NCI-H1105 treated with DMSO at 0.1 percent for 48 hours (cell line): ENCODE results near the gene ATP9B.

Source experiments
- DNase-seq: peaks from one replicate; lab custom pipeline; 2025; lab: John Stamatoyannopoulos, UW

Gene ATP9B

GRCh38 chr18:79329786-79330185, 260.6 kb downstream of the ATP9B start:
- DNase-seq = no peak

GRCh38 chr18:79332646-79333045, 263.5 kb downstream of the ATP9B start:
- DNase-seq = no peak

GRCh38 chr18:79333046-79333445, 263.9 kb downstream of the ATP9B start:
- no peak for DNase-seq

- no peak for DNase-seq
Measured at GRCh38 chr18:79334496-79335233, 265.5 kb downstream of the ATP9B start.

GRCh38 chr18:79335833-79336360, 266.7 kb downstream of the ATP9B start:
- DNase-seq = no peak

- DNase-seq = no peak
Measured at GRCh38 chr18:79336556-79337142, 267.5 kb downstream of the ATP9B start.

GRCh38 chr18:79337184-79337583, 268.0 kb downstream of the ATP9B start:
- no peak for DNase-seq

GRCh38 chr18:79337620-79338019, 268.4 kb downstream of the ATP9B start:
- DNase-seq = no peak

- no peak for DNase-seq
Measured at GRCh38 chr18:79339094-79339908, 270.1 kb downstream of the ATP9B start.

GRCh38 chr18:79343567-79344207, 274.5 kb downstream of the ATP9B start:
- no peak for DNase-seq

GRCh38 chr18:79344208-79344581, 275.0 kb downstream of the ATP9B start:
- DNase-seq = no peak

GRCh38 chr18:79345366-79345765, 276.2 kb downstream of the ATP9B start:
- DNase-seq = no peak

GRCh38 chr18:79345981-79346380, 276.8 kb downstream of the ATP9B start:
- DNase-seq = no peak

- DNase-seq = no peak
Measured at GRCh38 chr18:79348066-79348465, 278.9 kb downstream of the ATP9B start.

- no peak for DNase-seq
Measured at GRCh38 chr18:79352432-79352831, 283.2 kb downstream of the ATP9B start.

GRCh38 chr18:79353267-79353666, 284.1 kb downstream of the ATP9B start:
- DNase-seq = no peak

GRCh38 chr18:79354350-79354749, 285.2 kb downstream of the ATP9B start:
- no peak for DNase-seq

GRCh38 chr18:79355433-79356335, 286.5 kb downstream of the ATP9B start:
- DNase-seq = no peak

- no peak for DNase-seq
Measured at GRCh38 chr18:79356435-79356834, 287.2 kb downstream of the ATP9B start.

GRCh38 chr18:79360933-79361332, 291.7 kb downstream of the ATP9B start:
- DNase-seq = no peak
